ENCODE results near the gene ADK. TPM values are rescaled to one million over a fixed set of nuclear protein-coding genes. Genes with fewer than 3 reads are reported as not detected.

The ADK gene
- total RNA-seq, 1 donor from 2014 or later: 13.1 TPM

GRCh38 chr10:74706966-74707365 lies 555.9 kb downstream of the ADK start:
- H3K4me1 Mint-ChIP-seq (ENCODE audit: unreplicated experiment): no peaks in the 10 kb centered on the region
- H3K4me3 Mint-ChIP-seq (ENCODE audit: unreplicated experiment): no peak overlapping the region
- H3K27me3 Mint-ChIP-seq (ENCODE audit: unreplicated experiment): no peaks in the 10 kb centered on the region
- H3K27ac Mint-ChIP-seq (ENCODE audit: unreplicated experiment): no peak overlapping the region
- no peak for TF ChIP-seq CTCF (IDR thresholded peaks at IDR 0.05; ENCODE audit: unreplicated experiment)
- no peak for DNase-seq (ENCODE audit: low spot score)
- H3K36me3 Mint-ChIP-seq (ENCODE audit: low read depth, unreplicated experiment): no peaks in the 10 kb centered on the region
- H3K9me3 Mint-ChIP-seq (ENCODE audit: unreplicated experiment): no peaks in the 10 kb centered on the region

DNA sequence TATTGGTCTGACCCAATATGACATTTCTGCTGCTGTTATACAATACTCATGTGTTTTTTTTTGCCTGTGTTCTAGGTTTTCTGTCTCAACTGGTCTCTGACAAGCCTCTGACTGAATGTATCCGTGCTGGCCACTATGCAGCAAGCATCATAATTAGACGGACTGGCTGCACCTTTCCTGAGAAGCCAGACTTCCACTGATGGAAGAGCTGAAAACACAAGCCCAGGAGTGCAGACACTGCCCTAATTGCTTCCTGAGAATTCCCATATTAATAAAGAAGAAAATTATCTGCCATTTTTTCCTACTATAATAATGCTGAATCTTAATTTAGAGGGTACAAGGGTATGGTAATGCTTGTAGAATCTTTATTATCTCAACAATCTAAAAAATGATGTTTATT lies 557.2 kb downstream of the ADK start:
- no peaks in the 10 kb centered on the region for H3K9me3 Mint-ChIP-seq (ENCODE audit: unreplicated experiment)
- H3K4me1 Mint-ChIP-seq (ENCODE audit: unreplicated experiment): no peaks in the 10 kb centered on the region
- no peak for DNase-seq (ENCODE audit: low spot score)
- no peak overlapping the region for H3K27ac Mint-ChIP-seq (ENCODE audit: unreplicated experiment)
- H3K36me3 Mint-ChIP-seq (ENCODE audit: low read depth, unreplicated experiment): no peaks in the 10 kb centered on the region
- no peaks in the 10 kb centered on the region for H3K27me3 Mint-ChIP-seq (ENCODE audit: unreplicated experiment)
- no peak overlapping the region for H3K4me3 Mint-ChIP-seq (ENCODE audit: unreplicated experiment)
- TF ChIP-seq CTCF (IDR thresholded peaks at IDR 0.05; ENCODE audit: unreplicated experiment): no peak

DNA sequence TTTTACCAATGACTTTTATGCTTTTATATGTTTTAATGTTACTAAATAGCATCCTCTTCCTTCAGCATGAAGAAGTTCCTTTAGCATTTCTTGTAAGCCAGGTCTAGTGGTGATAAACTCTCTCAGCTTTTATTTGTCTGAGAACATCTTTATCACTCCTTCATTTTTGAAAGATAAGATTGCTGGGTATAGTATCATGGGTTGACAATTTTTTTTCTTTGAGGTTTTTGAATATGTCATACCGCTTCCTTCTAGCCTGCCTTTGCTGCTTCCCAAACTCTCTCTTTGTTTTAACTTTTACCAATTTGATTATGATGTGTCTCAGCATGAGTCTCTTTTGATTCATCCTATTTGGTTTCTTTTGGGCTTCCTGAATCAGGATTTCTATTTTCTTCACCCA lies 567.2 kb downstream of the ADK start:
- H3K9me3 Mint-ChIP-seq (ENCODE audit: unreplicated experiment): peaks cover 17% of the 10 kb centered on the region
- peaks cover 4% of the 10 kb centered on the region for H3K27me3 Mint-ChIP-seq (ENCODE audit: unreplicated experiment)
- TF ChIP-seq CTCF (IDR thresholded peaks at IDR 0.05; ENCODE audit: unreplicated experiment): no peak
- H3K4me1 Mint-ChIP-seq (ENCODE audit: unreplicated experiment): no peaks in the 10 kb centered on the region
- H3K36me3 Mint-ChIP-seq (ENCODE audit: low read depth, unreplicated experiment): peaks cover 10% of the 10 kb centered on the region
- H3K4me3 Mint-ChIP-seq (ENCODE audit: unreplicated experiment): no peak overlapping the region
- no peak for DNase-seq (ENCODE audit: low spot score)
- no peak overlapping the region for H3K27ac Mint-ChIP-seq (ENCODE audit: unreplicated experiment)

GRCh38 chr10:74728225-74728624 lies 577.2 kb downstream of the ADK start:
- no peak for TF ChIP-seq CTCF (IDR thresholded peaks at IDR 0.05; ENCODE audit: unreplicated experiment)

GRCh38 chr10:74730246-74730645 lies 579.2 kb downstream of the ADK start:
- Mint-ChIP-seq H3K27ac (ENCODE audit: unreplicated experiment) (no peak overlapping the region), H3K36me3 (ENCODE audit: low read depth, unreplicated experiment) (no peaks in the 10 kb centered on the region), H3K9me3 (ENCODE audit: unreplicated experiment) (no peaks in the 10 kb centered on the region), H3K4me3 (ENCODE audit: unreplicated experiment) (no peak overlapping the region), H3K27me3 (ENCODE audit: unreplicated experiment) (no peaks in the 10 kb centered on the region), H3K4me1 (ENCODE audit: unreplicated experiment) (no peaks in the 10 kb centered on the region)
- no peak for DNase-seq (ENCODE audit: low spot score)
- TF ChIP-seq CTCF (IDR thresholded peaks at IDR 0.05; ENCODE audit: unreplicated experiment): no peak

More at GRCh38 chr10:74728225-74728624, 577.2 kb downstream of the ADK start:
- H3K27me3 Mint-ChIP-seq (ENCODE audit: unreplicated experiment): no peaks in the 10 kb centered on the region
- no peak overlapping the region for H3K27ac Mint-ChIP-seq (ENCODE audit: unreplicated experiment)
- no peak for DNase-seq (ENCODE audit: low spot score)
- no peaks in the 10 kb centered on the region for H3K9me3 Mint-ChIP-seq (ENCODE audit: unreplicated experiment)
- no peaks in the 10 kb centered on the region for H3K36me3 Mint-ChIP-seq (ENCODE audit: low read depth, unreplicated experiment)
- no peak overlapping the region for H3K4me3 Mint-ChIP-seq (ENCODE audit: unreplicated experiment)
- no peaks in the 10 kb centered on the region for H3K4me1 Mint-ChIP-seq (ENCODE audit: unreplicated experiment)

All from endothelial cell (in vitro differentiated cells).